GM19328 (cell line): ENCODE results near the gene PRKG1.
"Not testable (repeated sequence)": the region's sequence is repeated elsewhere in the genome, so short reads cannot be mapped to it uniquely, and the experiment has no call there.

ENCODE experiments used
- ATAC-seq: cut with Tn5 transposase; IDR thresholded peaks from one replicate; pipeline ENCODE4 v1.9.1; 2021; ENCODE audit warnings: mild to moderate bottlenecking, moderate library complexity; ENCODE audit not compliant: unreplicated experiment

The PRKG1 gene

GRCh38 chr10:51313773-51314478 is 239.6 kb downstream of the PRKG1 start:
- ATAC-seq = no peak

- no peak for ATAC-seq
These were observed 240.2 kb downstream of the PRKG1 start for GRCh38 chr10:51314481-51314880.

GRCh38 chr10:51318399-51319172 is 244.3 kb downstream of the PRKG1 start:
- no peak for ATAC-seq

DNA sequence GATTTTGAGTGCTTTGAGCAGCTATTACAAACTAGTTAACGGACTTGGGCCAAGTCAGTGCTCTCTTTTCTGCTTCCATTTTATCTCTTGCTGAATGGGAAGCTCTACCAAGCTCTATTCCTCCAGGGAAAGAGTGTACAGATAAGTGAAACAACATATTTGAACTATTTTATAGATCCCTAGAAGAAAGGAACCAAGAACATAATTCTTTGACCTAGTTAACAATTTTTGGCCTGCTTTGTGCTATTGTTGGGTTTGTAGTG is 244.8 kb downstream of the PRKG1 start:
- no peak for ATAC-seq

DNA sequence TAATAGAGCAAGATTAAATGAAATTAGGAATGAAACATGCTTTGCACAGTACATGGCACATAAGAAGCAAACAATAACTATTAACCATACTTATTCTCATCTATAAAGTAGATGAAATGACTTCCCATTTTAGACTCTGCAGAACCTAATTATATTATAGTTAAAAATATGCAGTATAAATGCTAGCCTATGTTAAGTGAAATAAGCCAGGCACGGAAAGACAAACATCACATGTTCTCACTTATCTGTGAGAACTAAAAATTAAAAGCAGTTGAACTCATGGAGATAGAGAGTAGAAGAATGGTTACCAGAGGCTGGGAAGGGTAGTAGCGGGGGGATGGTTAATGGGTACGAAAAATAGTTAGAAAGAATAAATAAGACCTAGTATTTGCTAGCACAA is 247.0 kb downstream of the PRKG1 start:
- ATAC-seq = no peak

DNA sequence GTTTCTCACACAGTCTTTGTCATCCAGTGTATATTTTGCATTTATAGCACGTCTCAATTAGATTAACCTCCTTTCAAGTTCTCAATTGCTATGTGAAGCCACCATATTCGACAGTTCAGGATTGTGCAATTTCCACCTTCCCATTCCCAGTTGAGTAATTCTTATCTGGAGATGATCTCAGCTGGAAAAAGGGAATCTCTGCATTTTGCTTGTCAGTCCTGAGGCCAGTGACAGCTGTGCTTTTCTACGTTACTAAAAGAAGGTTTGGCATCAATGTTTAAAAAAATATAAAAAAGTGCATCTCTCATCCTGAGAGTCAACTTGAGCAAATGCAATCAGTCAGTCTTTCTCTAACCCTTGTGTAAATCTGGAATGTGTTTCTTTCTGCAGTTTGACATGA is 247.7 kb downstream of the PRKG1 start:
- ATAC-seq = no peak

DNA sequence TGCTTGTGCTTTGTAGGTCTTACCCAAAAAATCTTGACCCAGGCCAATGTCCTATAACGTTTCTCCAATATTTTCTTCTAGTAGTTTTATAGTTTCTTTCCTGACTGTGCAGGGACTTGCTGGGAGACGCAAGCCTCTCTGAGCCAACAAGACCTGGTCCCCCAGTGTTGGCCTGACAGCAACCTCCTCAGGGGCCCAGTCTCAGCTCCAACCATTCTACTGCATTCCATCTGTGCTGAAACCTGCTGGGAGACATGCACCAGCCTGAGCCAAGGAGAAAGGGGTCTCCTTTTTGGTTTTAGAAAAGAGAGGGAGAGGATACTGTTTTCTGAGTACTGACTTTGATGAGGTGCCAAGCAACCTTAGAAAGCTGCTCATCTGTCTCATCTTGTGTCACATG is 251.4 kb downstream of the PRKG1 start:
- no peak for ATAC-seq

DNA sequence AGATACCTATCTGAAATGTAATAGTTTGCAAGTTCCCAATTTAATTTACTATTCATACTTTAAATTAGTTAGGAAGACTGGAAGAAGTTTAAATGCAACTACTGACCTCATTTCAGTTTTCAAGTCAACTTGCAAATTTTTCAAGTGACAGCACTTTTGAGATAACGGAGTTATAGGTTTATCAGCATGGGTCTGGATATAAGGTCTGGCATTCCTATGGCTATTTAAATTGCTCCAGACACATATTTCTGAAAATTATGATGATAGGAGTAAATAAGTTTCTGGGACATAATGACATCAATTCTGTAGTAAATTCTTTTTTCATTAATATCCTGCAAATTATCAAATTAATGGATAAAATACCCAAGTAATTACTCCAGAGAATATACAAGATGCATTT is 251.9 kb downstream of the PRKG1 start:
- ATAC-seq = no peak

GRCh38 chr10:51327432-51327831 is 253.1 kb downstream of the PRKG1 start:
- no peak for ATAC-seq

GRCh38 chr10:51340366-51340765 is 266.1 kb downstream of the PRKG1 start:
- ATAC-seq = no peak

GRCh38 chr10:51340845-51341610 is 266.7 kb downstream of the PRKG1 start:
- ATAC-seq = no peak

GRCh38 chr10:51341745-51342144 is 267.5 kb downstream of the PRKG1 start:
- ATAC-seq = not testable (repeated sequence)

DNA sequence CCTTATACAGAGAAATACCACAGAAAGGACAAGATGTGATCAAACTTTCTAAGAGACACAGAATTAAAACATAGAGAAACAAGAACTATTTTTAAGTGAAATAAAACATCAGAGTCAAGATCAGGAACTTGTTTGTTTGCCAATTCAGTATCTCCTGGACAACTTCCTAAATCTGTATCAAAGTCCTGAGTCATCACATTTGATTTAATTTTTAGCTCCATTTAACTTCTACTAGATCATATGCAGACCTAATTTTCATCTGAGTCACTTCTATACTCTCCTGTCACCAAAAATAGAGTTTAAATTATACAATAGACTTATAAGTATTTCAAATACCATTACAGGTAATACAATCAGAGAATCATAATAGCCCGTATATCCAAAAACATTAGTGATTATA is 268.1 kb downstream of the PRKG1 start:
- ATAC-seq = no peak

DNA sequence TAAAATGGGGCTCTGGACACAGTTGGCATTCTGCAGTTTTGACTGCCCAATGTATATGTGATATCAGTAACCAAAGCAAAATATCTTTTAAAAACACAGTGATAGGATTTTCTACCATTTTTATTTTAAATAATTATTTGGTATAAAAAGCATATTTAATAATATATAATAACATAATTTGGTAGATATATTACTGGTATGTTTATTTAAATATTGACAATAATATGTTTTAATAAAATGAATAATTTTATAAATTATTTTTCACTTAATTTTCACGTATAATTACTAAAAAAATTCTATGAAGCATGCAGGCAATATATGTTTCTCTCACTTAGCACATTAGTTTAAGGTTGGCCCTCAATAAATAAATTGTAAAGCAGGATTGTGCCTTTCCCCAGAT is 269.1 kb downstream of the PRKG1 start:
- no peak for ATAC-seq

- ATAC-seq = no peak
These were observed 270.1 kb downstream of the PRKG1 start for GRCh38 chr10:51344371-51344770.

DNA sequence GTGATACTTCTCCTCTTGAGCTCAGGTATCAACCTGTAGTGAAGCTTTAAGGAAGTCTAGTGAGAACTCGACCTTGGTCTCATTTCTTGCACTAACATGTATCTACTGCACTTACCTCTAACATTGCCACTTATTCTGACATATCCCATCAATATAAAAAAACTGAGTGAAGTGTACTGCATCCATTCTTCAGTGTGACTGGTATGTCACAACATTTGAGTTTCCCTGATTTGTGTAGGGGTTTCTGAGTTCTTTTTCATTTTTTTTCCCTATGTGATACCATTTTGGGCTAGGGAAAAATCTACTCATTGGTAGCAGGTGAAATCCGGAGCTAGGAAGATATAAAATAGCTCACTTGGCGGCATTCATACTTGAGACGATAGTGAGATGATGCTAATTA is 274.3 kb downstream of the PRKG1 start:
- ATAC-seq = no peak

DNA sequence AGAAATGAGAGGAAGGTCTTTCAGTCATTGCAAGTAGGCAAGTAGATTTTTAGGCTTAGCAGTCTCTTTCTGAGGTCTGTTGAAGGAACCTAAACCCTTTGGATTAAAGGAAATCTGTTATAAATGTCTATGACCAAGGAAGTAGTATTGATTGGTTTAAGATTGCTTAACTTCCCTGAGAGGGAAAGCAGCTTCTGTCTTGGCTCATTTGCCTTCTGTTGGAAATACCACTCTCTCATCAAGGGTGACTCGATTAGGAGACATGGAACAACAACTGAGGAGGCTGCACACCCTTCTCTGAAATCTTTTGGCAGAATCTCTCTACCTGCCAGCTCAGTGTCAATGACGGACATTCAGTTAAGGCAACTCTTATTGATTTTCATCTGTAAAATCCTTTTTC is 282.9 kb downstream of the PRKG1 start:
- ATAC-seq = no peak

DNA sequence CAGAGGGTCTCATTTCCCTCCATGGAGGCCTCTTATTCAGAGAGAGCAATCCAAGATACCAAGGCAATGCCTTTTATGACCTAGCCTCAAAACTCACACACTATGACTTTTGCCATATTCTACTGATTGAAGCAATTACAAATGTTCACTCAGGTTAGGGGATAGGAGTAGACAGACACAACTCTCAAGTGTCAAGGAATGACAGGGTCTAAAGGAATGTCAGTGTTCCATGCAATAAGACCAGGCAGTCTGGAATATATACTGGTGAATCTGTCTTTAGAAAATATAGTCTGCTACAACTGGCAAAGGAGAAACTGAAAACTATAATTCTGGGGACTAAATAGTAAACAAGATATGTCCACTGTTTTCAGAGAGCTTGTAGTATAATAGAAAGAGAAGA is 283.9 kb downstream of the PRKG1 start:
- no peak for ATAC-seq

DNA sequence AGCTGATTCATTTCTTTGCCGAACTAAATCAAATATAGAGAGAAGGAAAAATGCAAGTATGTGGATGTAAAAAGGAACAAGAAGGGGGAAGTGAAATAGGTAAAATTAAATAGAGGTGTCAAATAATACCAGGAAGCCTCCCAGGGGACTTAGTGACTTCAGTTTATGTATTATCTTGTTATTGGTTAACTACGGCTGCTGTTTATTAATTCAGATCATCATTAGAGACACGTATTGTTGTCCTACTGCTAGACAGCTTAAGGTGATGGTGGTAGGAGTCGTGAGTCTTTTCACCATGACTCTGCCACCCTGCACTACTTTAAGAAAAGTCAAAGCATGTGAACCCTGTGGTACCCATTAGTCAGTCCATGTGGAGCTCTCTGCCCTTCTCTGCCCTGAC is 289.1 kb downstream of the PRKG1 start:
- ATAC-seq = no peak

DNA sequence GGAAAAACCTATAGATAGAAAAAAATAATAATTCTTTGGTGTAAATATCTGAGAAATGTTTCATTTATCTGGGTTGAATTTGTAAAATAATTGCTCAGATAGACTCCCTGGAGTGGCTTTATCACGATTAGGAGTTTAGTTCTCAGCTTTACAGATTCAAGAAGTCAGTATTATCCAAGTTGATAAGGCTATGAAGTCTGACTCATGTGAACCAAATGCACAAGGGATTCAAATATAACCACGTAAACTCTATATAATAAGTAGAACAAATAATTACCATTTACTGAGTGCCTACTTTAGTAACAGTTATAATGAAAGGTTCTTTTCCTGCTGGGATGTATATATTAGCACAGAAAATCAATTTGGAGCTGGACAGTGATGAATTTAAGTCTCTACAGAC is 290.4 kb downstream of the PRKG1 start:
- ATAC-seq = no peak

- ATAC-seq = no peak
These were observed 291.8 kb downstream of the PRKG1 start for GRCh38 chr10:51366044-51366443.

GRCh38 chr10:51367127-51367526 is 292.8 kb downstream of the PRKG1 start:
- no peak for ATAC-seq
